CD14-positive monocyte (primary cell): ENCODE measurements around the gene HNF4A. TPM values are rescaled to one million over a fixed set of nuclear protein-coding genes. Genes with fewer than 3 reads are reported as not detected.

Source experiments
- DNase-seq, 3 donors: peaks; one replicate each; pipeline ENCODE4 v3.0.0-alpha.2; 2011 to 2022
- H2AFZ ChIP-seq: 2 replicates; pipeline ENCODE4 v1.6.0; 2012; ENCODE audit warnings: mild to moderate bottlenecking, low read depth, low read length, inconsistent platforms; ENCODE audit not compliant: insufficient read depth, poor library complexity, severe bottlenecking
- H3K27ac ChIP-seq, 2 donors: 1 replicate in 1 of 2; 2 replicates in 1 of 2; pipeline ENCODE4 v1.5.1; 2012 to 2013; ENCODE audit warnings: low read length in 2 of 2, control low read depth in 1 of 2, inconsistent platforms in 1 of 2, low read depth in 1 of 2, mild to moderate bottlenecking in 1 of 2
- H3K27me3 ChIP-seq, 2 donors: one replicate each; pipeline versions ENCODE4 v1.6.0 to v1.6.1; 2011 to 2013; ENCODE audit warnings: low read length in 2 of 2; ENCODE audit not compliant: control insufficient read depth in 2 of 2, insufficient read depth in 2 of 2
- H3K36me3 ChIP-seq, 2 donors: replicated peaks in 1 of 2; 1 replicate in 1 of 2; 2 replicates in 1 of 2; pipeline versions ENCODE4 v1.5.1 to v1.6.1; 2012 to 2013; ENCODE audit warnings: low read length in 2 of 2, control low read depth in 1 of 2, inconsistent platforms in 1 of 2, mild to moderate bottlenecking in 1 of 2; ENCODE audit not compliant: insufficient read depth in 2 of 2, control insufficient read depth in 1 of 2
- H3K4me1 ChIP-seq, 2 donors: 1 replicate in 1 of 2; 2 replicates in 1 of 2; pipeline versions ENCODE4 v1.5.1 to v1.6.1; 2012 to 2013; ENCODE audit warnings: low read length in 2 of 2, control low read depth in 1 of 2, inconsistent platforms in 1 of 2, mild to moderate bottlenecking in 1 of 2, moderate library complexity in 1 of 2; ENCODE audit not compliant: insufficient read depth in 2 of 2, control insufficient read depth in 1 of 2
- H3K4me2 ChIP-seq: replicated peaks from 2 replicates; pipeline ENCODE3; 2012; ENCODE audit warnings: low read length, moderate library complexity, mild to moderate bottlenecking; ENCODE audit not compliant: poor library complexity, severe bottlenecking; ENCODE audit errors: extremely low read depth
- H3K4me3 ChIP-seq, 3 experiments: fragments of 200-600 bp in 1 of 3; sonication (generic) in 1 of 3; replicated peaks in 1 of 3; 1 replicate in 2 of 3; 2 replicates in 1 of 3; pipeline ENCODE4 v1.5.1; 2011 to 2013; ENCODE audit warnings: low read length in 3 of 3, mild to moderate bottlenecking in 3 of 3, control low read depth in 2 of 3, low read depth in 2 of 3, inconsistent platforms in 1 of 3, moderate library complexity in 1 of 3
- H3K79me2 ChIP-seq: 2 replicates; pipeline ENCODE4 v1.6.0; 2012; ENCODE audit warnings: mild to moderate bottlenecking, control low read depth, inconsistent platforms, low read length, moderate library complexity; ENCODE audit not compliant: insufficient read depth
- H3K9ac ChIP-seq: 2 replicates; pipeline ENCODE4 v1.6.0; 2017; ENCODE audit warnings: low read length, mild to moderate bottlenecking; ENCODE audit not compliant: insufficient read depth, poor library complexity, severe bottlenecking
- H3K9me3 ChIP-seq, 2 donors: replicated peaks in 1 of 2; 1 replicate in 1 of 2; 2 replicates in 1 of 2; pipeline versions ENCODE4 v1.5.1 to v1.6.1; 2012 to 2013; ENCODE audit warnings: low read length in 2 of 2, control low read depth in 1 of 2; ENCODE audit not compliant: control insufficient read depth in 1 of 2, insufficient read depth in 1 of 2
- H4K20me1 ChIP-seq: 2 replicates; pipeline ENCODE4 v1.6.0; 2012; ENCODE audit warnings: mild to moderate bottlenecking, low read length, control low read depth, moderate library complexity; ENCODE audit not compliant: insufficient read depth
- H3K27ac Mint-ChIP-seq, 7 donors: one replicate each; pipeline ENCODE4 v1.8.0; 2020; ENCODE audit warnings: mild to moderate bottlenecking in 7 of 7, mixed read lengths in 7 of 7, moderate library complexity in 6 of 7, inconsistent platforms in 2 of 7
- H3K27me3 Mint-ChIP-seq, 3 donors: one replicate each; pipeline ENCODE4 v1.8.0; 2021 to 2022; ENCODE audit warnings: low read depth in 3 of 3, mild to moderate bottlenecking in 3 of 3, mixed read lengths in 3 of 3, moderate library complexity in 3 of 3, inconsistent platforms in 1 of 3
- H3K36me3 Mint-ChIP-seq, 2 donors: one replicate each; pipeline ENCODE4 v1.8.0; 2020; ENCODE audit warnings: mixed read lengths in 2 of 2, inconsistent platforms in 1 of 2, mild to moderate bottlenecking in 1 of 2
- H3K4me1 Mint-ChIP-seq: one replicate; pipeline ENCODE4 v1.8.0; 2020; ENCODE audit warnings: mild to moderate bottlenecking, mixed read lengths
- H3K4me3 Mint-ChIP-seq, 2 donors: one replicate each; pipeline ENCODE4 v1.8.0; 2020; ENCODE audit warnings: mild to moderate bottlenecking in 2 of 2, mixed read lengths in 2 of 2, moderate library complexity in 1 of 2
- H3K9me3 Mint-ChIP-seq, 7 donors: one replicate each; pipeline ENCODE4 v1.8.0; 2020 to 2022; ENCODE audit warnings: mixed read lengths in 7 of 7, mild to moderate bottlenecking in 6 of 7, moderate library complexity in 6 of 7, inconsistent platforms in 2 of 7
- WGBS: methylation state at CpG from one replicate; pipeline ENCODE4 v1.1.5; 2013; ENCODE audit warnings: missing lambda C conversion rate; ENCODE audit not compliant: insufficient coverage; 5-methylcytosine and 5-hydroxymethylcytosine counted together
- intact Hi-C, 2 donors: fragments of 100-400 bp; cut with micrococcal nuclease; formaldehyde crosslinking; loops; one replicate each; pipeline versions ENCODE4 v1.15.0 to v1.15.1; 2023
- polyA plus RNA-seq, 3 donors: library from polyadenylated mRNA; depleted of rRNA in 1 of 3; unstranded in 2 of 3; stranded (reverse) in 1 of 3; fragments of 300-500 nt in 2 of 3; fragments of >200 nt in 1 of 3; fragmentation: Illumina TruSeq in 2 of 3; gene quantifications; 1 replicate in 2 of 3; 2 replicates in 1 of 3; pipeline ENCODE4 v1.2.3, GENCODE V29; 2012 to 2021
- TF ChIP-seq, protein P1 (sequence below): fragments of 200-600 bp; IDR thresholded peaks from one replicate; pipeline ENCODE4 v1.8.0; 2022; ENCODE audit warnings: antibody characterized with exemption, mild to moderate bottlenecking

HNF4A gene
- polyA plus RNA-seq, 3 donors: not detected

DNA sequence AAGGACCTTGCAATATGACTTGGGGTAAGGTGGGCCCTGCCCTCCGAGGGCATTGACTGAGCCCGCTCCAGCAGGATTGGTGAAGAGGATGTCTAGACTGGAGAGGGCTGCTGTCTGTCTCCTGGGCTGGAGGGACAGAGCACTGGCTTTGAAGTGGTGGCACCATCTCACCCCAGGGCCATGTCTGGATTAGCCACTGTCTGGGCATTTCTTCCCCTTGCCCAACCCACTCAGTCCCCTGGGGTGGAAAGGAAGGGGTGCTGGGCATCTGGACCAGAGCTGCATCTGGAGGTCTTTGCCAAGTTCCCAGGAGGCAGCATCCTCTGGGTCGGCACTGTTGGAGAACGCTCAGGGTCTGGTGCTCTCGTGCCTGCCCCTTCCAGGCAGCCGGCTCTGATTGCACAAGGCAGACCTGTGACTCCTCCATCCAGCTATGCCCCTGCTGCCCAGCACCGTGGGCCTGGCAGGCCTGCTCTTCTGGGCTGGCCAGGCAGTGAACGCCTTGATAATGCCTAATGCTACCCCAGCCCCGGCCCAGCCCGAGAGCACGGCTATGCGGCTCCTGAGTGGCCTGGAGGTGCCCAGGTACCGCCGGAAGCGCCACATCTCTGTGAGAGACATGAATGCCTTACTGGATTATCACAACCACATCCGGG lies 18.6 kb upstream of the HNF4A start, which contains the start of gene R3HDML:
Gene R3HDML, plus strand, starts transcription at position 319 of the 656 bp plus-strand sequence. Its CDS starts 115 bp downstream, at position 434.
- intact Hi-C loops: no loop called here
- H3K9me3 Mint-ChIP-seq: no peaks in the 10 kb centered on the region
- no peak within 1 kb of the TSS for H2AFZ ChIP-seq
- WGBS: 94% methylated on average over 16 of the region's 16 CpGs
- H3K4me2 ChIP-seq: no peak within 1 kb of the TSS
- H3K9ac ChIP-seq: no peak within 1 kb of the TSS
- H3K79me2 ChIP-seq: no peaks in the 10 kb centered on the region
- DNase-seq: no peak
- H3K27me3 ChIP-seq: peaks cover 0 to 2% of the 10 kb centered on the region in 2 donors
- H3K27me3 Mint-ChIP-seq: peaks cover 4 to 17% (median 15%) of the 10 kb centered on the region in 3 donors
- no peaks in the 10 kb centered on the region for H3K36me3 ChIP-seq
- H3K4me3 Mint-ChIP-seq: no peak within 1 kb of the TSS
- TF ChIP-seq, protein P1, sequence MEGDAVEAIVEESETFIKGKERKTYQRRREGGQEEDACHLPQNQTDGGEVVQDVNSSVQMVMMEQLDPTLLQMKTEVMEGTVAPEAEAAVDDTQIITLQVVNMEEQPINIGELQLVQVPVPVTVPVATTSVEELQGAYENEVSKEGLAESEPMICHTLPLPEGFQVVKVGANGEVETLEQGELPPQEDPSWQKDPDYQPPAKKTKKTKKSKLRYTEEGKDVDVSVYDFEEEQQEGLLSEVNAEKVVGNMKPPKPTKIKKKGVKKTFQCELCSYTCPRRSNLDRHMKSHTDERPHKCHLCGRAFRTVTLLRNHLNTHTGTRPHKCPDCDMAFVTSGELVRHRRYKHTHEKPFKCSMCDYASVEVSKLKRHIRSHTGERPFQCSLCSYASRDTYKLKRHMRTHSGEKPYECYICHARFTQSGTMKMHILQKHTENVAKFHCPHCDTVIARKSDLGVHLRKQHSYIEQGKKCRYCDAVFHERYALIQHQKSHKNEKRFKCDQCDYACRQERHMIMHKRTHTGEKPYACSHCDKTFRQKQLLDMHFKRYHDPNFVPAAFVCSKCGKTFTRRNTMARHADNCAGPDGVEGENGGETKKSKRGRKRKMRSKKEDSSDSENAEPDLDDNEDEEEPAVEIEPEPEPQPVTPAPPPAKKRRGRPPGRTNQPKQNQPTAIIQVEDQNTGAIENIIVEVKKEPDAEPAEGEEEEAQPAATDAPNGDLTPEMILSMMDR: no peak
- H3K27ac ChIP-seq: no peak within 1 kb of the TSS
- no peak within 1 kb of the TSS for H3K4me3 ChIP-seq
- no peaks in the 10 kb centered on the region for H3K4me1 ChIP-seq
- H3K36me3 Mint-ChIP-seq: no peaks in the 10 kb centered on the region
- H3K4me1 Mint-ChIP-seq: no peaks in the 10 kb centered on the region
- no peaks in the 10 kb centered on the region for H3K9me3 ChIP-seq
- no peaks in the 10 kb centered on the region for H4K20me1 ChIP-seq
- no peak within 1 kb of the TSS for H3K27ac Mint-ChIP-seq

DNA sequence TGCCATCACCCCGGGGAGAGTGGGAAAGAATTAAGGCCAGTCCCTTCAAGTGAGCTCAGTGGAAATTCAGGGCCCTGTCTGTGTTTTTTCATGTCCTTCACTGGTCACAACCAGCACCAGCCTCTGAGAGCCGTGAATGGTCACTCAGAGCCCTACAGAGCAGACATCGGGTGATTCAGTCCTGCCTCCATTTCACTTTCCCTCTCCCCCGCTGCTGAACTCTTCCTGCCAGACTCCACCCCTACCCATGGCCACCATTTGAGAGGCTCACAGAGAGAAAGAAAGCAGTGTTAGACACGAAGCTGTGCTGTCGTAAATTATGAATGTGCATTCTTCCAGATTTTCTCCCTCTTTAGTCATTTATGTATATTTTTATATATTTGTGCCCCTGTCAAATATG lies 13.3 kb upstream of the HNF4A start:
- 94% methylated on average over 3 of the region's 6 CpGs for WGBS
- peaks cover 2 to 7% (median 6%) of the 10 kb centered on the region in 3 donors for H3K27me3 Mint-ChIP-seq
- no peak overlapping the region for H3K4me3 ChIP-seq
- no peaks in the 10 kb centered on the region for H3K4me1 Mint-ChIP-seq
- no peak overlapping the region for H3K27ac Mint-ChIP-seq
- DNase-seq: no peak
- no peak overlapping the region for H3K9ac ChIP-seq
- no peak overlapping the region for H2AFZ ChIP-seq
- TF ChIP-seq, protein P1: no peak
- no peaks in the 10 kb centered on the region for H3K79me2 ChIP-seq
- H3K4me3 Mint-ChIP-seq: no peak overlapping the region
- no peaks in the 10 kb centered on the region for H3K9me3 ChIP-seq
- no peak overlapping the region for H3K4me2 ChIP-seq
- H3K36me3 ChIP-seq: no peaks in the 10 kb centered on the region
- intact Hi-C loops: no loop called here
- H3K4me1 ChIP-seq: no peaks in the 10 kb centered on the region
- H3K9me3 Mint-ChIP-seq: no peaks in the 10 kb centered on the region
- H3K36me3 Mint-ChIP-seq: no peaks in the 10 kb centered on the region
- no peaks in the 10 kb centered on the region for H4K20me1 ChIP-seq
- H3K27me3 ChIP-seq: no peaks in the 10 kb centered on the region
- H3K27ac ChIP-seq: no peak overlapping the region
